Activated naive CD4-positive, alpha-beta T cell treated with anti-CD3 and anti-CD28 coated beads, Interleukin-2, amount 10 ng/mL, durations not matched to agents 7 days and 5 days (primary cell): Measurements from ENCODE around the gene CASP9.
A peak's percentile ranks its signal among the peaks of the same experiment; 100 is the strongest.
"Not testable (repeated sequence)": the region's sequence is repeated elsewhere in the genome, so short reads cannot be mapped to it uniquely, and the experiment has no call there.

Source experiments
- CTCF ChIA-PET: fragments of 350-600 bp; sonication (Branson Sonifier 250); formaldehyde crosslinking; loops from one replicate; lab custom pipeline; 2021; ENCODE audit warnings: antibody characterized with exemption; lab: Charles Lee
- DNase-seq: peaks from one replicate; pipeline ENCODE4 v3.0.0-alpha.2; 2020
- H3K27ac Mint-ChIP-seq: one replicate; pipeline ENCODE4 v1.8.0; 2021; ENCODE audit warnings: mild to moderate bottlenecking, moderate library complexity, mixed read lengths
- H3K27me3 Mint-ChIP-seq: one replicate; pipeline ENCODE4 v1.8.0; 2021; ENCODE audit warnings: mild to moderate bottlenecking, mixed read lengths
- H3K36me3 Mint-ChIP-seq: one replicate; pipeline ENCODE4 v1.8.0; 2021; ENCODE audit warnings: mixed read lengths
- H3K4me1 Mint-ChIP-seq: one replicate; pipeline ENCODE4 v1.8.0; 2021; ENCODE audit warnings: mixed read lengths
- H3K4me3 Mint-ChIP-seq: one replicate; pipeline ENCODE4 v1.8.0; 2021; ENCODE audit warnings: mild to moderate bottlenecking, moderate library complexity, mixed read lengths
- H3K9me3 Mint-ChIP-seq: one replicate; pipeline ENCODE4 v1.8.0; 2021; ENCODE audit warnings: mixed read lengths

The CASP9 gene

GRCh38 chr1:15519625-15520024 lies 4.4 kb downstream of the CASP9 start:
- peaks cover 63% of the 10 kb centered on the region for H3K4me1 Mint-ChIP-seq
- CTCF ChIA-PET, result no interaction called here
- DNase-seq, result no peak
- no peaks in the 10 kb centered on the region for H3K9me3 Mint-ChIP-seq
- H3K36me3 Mint-ChIP-seq, result peaks cover 32% of the 10 kb centered on the region
- H3K4me3 Mint-ChIP-seq, result no peak overlapping the region
- H3K27ac Mint-ChIP-seq, result no peak overlapping the region
- H3K27me3 Mint-ChIP-seq, result no peaks in the 10 kb centered on the region

- peak overlapping the region; percentile 73 for H3K27ac Mint-ChIP-seq
- peaks cover 63% of the 10 kb centered on the region for H3K36me3 Mint-ChIP-seq
- CTCF ChIA-PET, result interaction anchor here (0.9 to 1.2 kb wide), 2 partner anchors 8 to 12 kb away, joined by 3 to 4 read pairs; partner anchors contain the start of genes CASP9 and DNAJC16
- H3K4me1 Mint-ChIP-seq, result peaks cover 55% of the 10 kb centered on the region
- H3K27me3 Mint-ChIP-seq, result no peaks in the 10 kb centered on the region
- no peaks in the 10 kb centered on the region for H3K9me3 Mint-ChIP-seq
- DNase-seq, result no peak
- no peak overlapping the region for H3K4me3 Mint-ChIP-seq
Measured at GRCh38 chr1:15515022-15515663, 8.9 kb downstream of the CASP9 start.

- not testable (repeated sequence) for DNase-seq, H3K27me3 Mint-ChIP-seq, H3K9me3 Mint-ChIP-seq, H3K4me3 Mint-ChIP-seq
- CTCF ChIA-PET, result interaction anchor here (0.7 to 1.5 kb wide), 4 partner anchors 9 to 101 kb away, joined by 3 to 5 read pairs (median 4); partner anchors contain the start of genes CASP9 and DNAJC16
- Mint-ChIP-seq H3K4me1 (peaks cover 52% of the 10 kb centered on the region), H3K36me3 (peaks cover 64% of the 10 kb centered on the region), H3K27ac (peak overlapping the region; percentile 72)
Measured at GRCh38 chr1:15514557-15514956, 9.5 kb downstream of the CASP9 start.

GRCh38 chr1:15513919-15514318 lies 10.1 kb downstream of the CASP9 start:
- H3K4me3 Mint-ChIP-seq, result no peak overlapping the region
- no peak for DNase-seq
- H3K9me3 Mint-ChIP-seq, result no peaks in the 10 kb centered on the region
- H3K27ac Mint-ChIP-seq, result peak overlapping the region; percentile 72
- CTCF ChIA-PET, result interaction anchor here (0.7 to 1.5 kb wide), 2 partner anchors 14 to 102 kb away, joined by 3 to 5 read pairs; no protein-coding TSS in a partner anchor
- H3K4me1 Mint-ChIP-seq, result peaks cover 49% of the 10 kb centered on the region
- H3K36me3 Mint-ChIP-seq, result peaks cover 66% of the 10 kb centered on the region
- H3K27me3 Mint-ChIP-seq, result no peaks in the 10 kb centered on the region

GRCh38 chr1:15513192-15513591 lies 10.8 kb downstream of the CASP9 start:
- peaks cover 45% of the 10 kb centered on the region for H3K4me1 Mint-ChIP-seq
- peaks cover 64% of the 10 kb centered on the region for H3K36me3 Mint-ChIP-seq
- DNase-seq, result no peak
- H3K27me3 Mint-ChIP-seq, result no peaks in the 10 kb centered on the region
- CTCF ChIA-PET, result interaction anchor here (1.5 kb wide), 1 partner anchor 13 kb away, joined by 5 read pairs; no protein-coding TSS in a partner anchor
- no peaks in the 10 kb centered on the region for H3K9me3 Mint-ChIP-seq
- peak overlapping the region; percentile 35 for H3K27ac Mint-ChIP-seq
- no peak overlapping the region for H3K4me3 Mint-ChIP-seq

GRCh38 chr1:15510611-15511405 lies 13.2 kb downstream of the CASP9 start:
- Mint-ChIP-seq H3K4me3 (no peak overlapping the region), H3K27me3 (no peaks in the 10 kb centered on the region), H3K4me1 (peaks cover 28% of the 10 kb centered on the region), H3K9me3 (no peaks in the 10 kb centered on the region), H3K27ac (no peak overlapping the region), H3K36me3 (peaks cover 46% of the 10 kb centered on the region)
- no peak for DNase-seq
- CTCF ChIA-PET, result no interaction called here

GRCh38 chr1:15509586-15509985 lies 14.4 kb downstream of the CASP9 start:
- Mint-ChIP-seq H3K4me1 (peaks cover 17% of the 10 kb centered on the region), H3K27ac (no peak overlapping the region), H3K36me3 (peaks cover 38% of the 10 kb centered on the region), H3K27me3 (no peaks in the 10 kb centered on the region), H3K9me3 (no peaks in the 10 kb centered on the region), H3K4me3 (no peak overlapping the region)
- CTCF ChIA-PET, result no interaction called here
- no peak for DNase-seq

GRCh38 chr1:15508700-15509487 lies 15.1 kb downstream of the CASP9 start:
- Mint-ChIP-seq H3K4me1 (peaks cover 10% of the 10 kb centered on the region), H3K9me3 (no peaks in the 10 kb centered on the region), H3K4me3 (no peak overlapping the region), H3K36me3 (peaks cover 33% of the 10 kb centered on the region), H3K27ac (no peak overlapping the region), H3K27me3 (no peaks in the 10 kb centered on the region)
- CTCF ChIA-PET, result no interaction called here
- DNase-seq, result no peak

GRCh38 chr1:15507278-15507677 lies 16.7 kb downstream of the CASP9 start:
- CTCF ChIA-PET, result no interaction called here
- H3K4me3 Mint-ChIP-seq, result no peak overlapping the region
- no peak overlapping the region for H3K27ac Mint-ChIP-seq
- H3K9me3 Mint-ChIP-seq, result no peaks in the 10 kb centered on the region
- H3K27me3 Mint-ChIP-seq, result no peaks in the 10 kb centered on the region
- H3K4me1 Mint-ChIP-seq, result peaks cover 6% of the 10 kb centered on the region
- no peak for DNase-seq
- H3K36me3 Mint-ChIP-seq, result peaks cover 28% of the 10 kb centered on the region

GRCh38 chr1:15506831-15507230 lies 17.2 kb downstream of the CASP9 start:
- peaks cover 6% of the 10 kb centered on the region for H3K4me1 Mint-ChIP-seq
- H3K36me3 Mint-ChIP-seq, result peaks cover 24% of the 10 kb centered on the region
- CTCF ChIA-PET, result no interaction called here
- no peak for DNase-seq
- no peaks in the 10 kb centered on the region for H3K9me3 Mint-ChIP-seq
- H3K4me3 Mint-ChIP-seq, result no peak overlapping the region
- H3K27ac Mint-ChIP-seq, result no peak overlapping the region
- H3K27me3 Mint-ChIP-seq, result no peaks in the 10 kb centered on the region

GRCh38 chr1:15504436-15504835 lies 19.6 kb downstream of the CASP9 start:
- H3K9me3 Mint-ChIP-seq, result no peaks in the 10 kb centered on the region
- CTCF ChIA-PET, result interaction anchor here (1.1 kb wide), 1 partner anchor 181 kb away, joined by 3 read pairs; no protein-coding TSS in a partner anchor
- no peak for DNase-seq

GRCh38 chr1:15501208-15502032 lies 22.6 kb downstream of the CASP9 start:
- Mint-ChIP-seq H3K27me3 (no peaks in the 10 kb centered on the region), H3K9me3 (no peaks in the 10 kb centered on the region), H3K36me3 (peaks cover 11% of the 10 kb centered on the region), H3K27ac (no peak overlapping the region), H3K4me3 (no peak overlapping the region), H3K4me1 (no peaks in the 10 kb centered on the region)
- CTCF ChIA-PET, result interaction anchor here (0.9 to 1.4 kb wide), 4 partner anchors 11 to 178 kb away, joined by 3 read pairs; no protein-coding TSS in a partner anchor
- peak; percentile 72 for DNase-seq

More at GRCh38 chr1:15504436-15504835, 19.6 kb downstream of the CASP9 start:
- no peak overlapping the region for H3K27ac Mint-ChIP-seq
- no peak overlapping the region for H3K4me3 Mint-ChIP-seq
- peaks cover 11% of the 10 kb centered on the region for H3K36me3 Mint-ChIP-seq
- no peaks in the 10 kb centered on the region for H3K27me3 Mint-ChIP-seq
- H3K4me1 Mint-ChIP-seq, result no peaks in the 10 kb centered on the region
